GM10266 (cell line): ENCODE results near the gene COL5A1.

Experiments used
- DNase-seq: peaks from one replicate; pipeline ENCODE4 v3.0.0; 2012; ENCODE audit errors: extremely low spot score
- CTCF ChIP-seq: IDR thresholded peaks from 2 replicates; pipeline ENCODE4 v1.5.1; 2012; ENCODE audit warnings: mild to moderate bottlenecking, low read depth; ENCODE audit not compliant: control insufficient read depth, insufficient read depth; ENCODE audit errors: missing control alignments

Gene COL5A1

GRCh38 chr9:134724202-134724911 is 82.8 kb downstream of the COL5A1 start:
- TF ChIP-seq CTCF, result no peak
- DNase-seq, result no peak

GRCh38 chr9:134724912-134725604 is 83.5 kb downstream of the COL5A1 start:
- no peak for DNase-seq
- TF ChIP-seq CTCF, result no peak

GRCh38 chr9:134725605-134725940 is 84.0 kb downstream of the COL5A1 start:
- no peak for DNase-seq
- no peak for TF ChIP-seq CTCF

- DNase-seq, result no peak
- no peak for TF ChIP-seq CTCF
These were observed 84.6 kb downstream of the COL5A1 start for GRCh38 chr9:134726026-134726721.

GRCh38 chr9:134726722-134727034 is 85.1 kb downstream of the COL5A1 start:
- DNase-seq, result no peak
- TF ChIP-seq CTCF, result no peak

GRCh38 chr9:134728021-134728795 is 86.6 kb downstream of the COL5A1 start:
- DNase-seq, result no peak
- TF ChIP-seq CTCF, result no peak
